ENCODE results near the gene SCN1A.
A peak's percentile ranks its signal among the peaks of the same experiment; 100 is the strongest.
"Not testable (repeated sequence)": the region's sequence is repeated elsewhere in the genome, so short reads cannot be mapped to it uniquely, and the experiment has no call there.

SCN1A gene

DNA sequence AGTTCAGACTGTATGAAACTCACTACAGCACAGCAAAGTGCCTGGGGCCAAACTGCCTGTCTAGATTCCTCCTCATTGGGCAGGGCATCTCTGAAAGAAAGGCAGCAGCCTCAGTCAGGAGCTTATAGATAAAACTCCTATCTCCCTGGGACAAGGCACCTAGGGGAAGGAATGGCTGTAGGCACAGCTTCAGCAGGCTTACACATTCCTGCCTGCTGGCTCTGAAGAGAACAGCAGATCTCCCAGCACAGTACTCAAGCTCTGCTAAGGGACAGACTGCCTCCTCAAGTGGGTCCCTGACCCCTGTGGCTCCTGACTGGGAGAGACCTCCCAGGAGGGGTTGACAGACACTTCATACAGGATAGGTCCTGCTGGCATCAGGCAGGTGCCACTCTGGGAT is 155.7 kb downstream of the SCN1A start:
- not testable (repeated sequence) for DNase-seq (ENCODE audit: low read depth in 2 of 2)

DNA sequence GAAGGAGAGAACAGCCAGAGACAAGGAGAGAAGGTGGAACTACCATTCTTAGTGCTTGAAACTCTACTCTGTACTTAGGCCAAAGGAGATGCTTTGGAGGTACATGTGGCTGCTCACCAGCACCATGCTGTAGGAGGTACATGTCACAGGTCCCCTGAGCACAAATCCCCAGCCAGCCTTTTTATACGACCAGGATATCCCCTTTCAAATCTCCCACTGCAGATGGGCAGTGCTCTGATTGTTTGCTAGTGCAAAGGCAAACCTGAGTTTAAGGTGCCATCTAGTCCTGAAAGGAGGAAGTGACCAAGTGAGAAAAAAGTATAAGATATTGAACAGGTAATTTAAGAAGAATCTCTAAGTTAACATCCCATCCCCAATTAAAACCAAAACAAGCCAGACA is 157.2 kb downstream of the SCN1A start:
- DNase-seq (ENCODE audit: low read depth in 2 of 2) = no peak

DNA sequence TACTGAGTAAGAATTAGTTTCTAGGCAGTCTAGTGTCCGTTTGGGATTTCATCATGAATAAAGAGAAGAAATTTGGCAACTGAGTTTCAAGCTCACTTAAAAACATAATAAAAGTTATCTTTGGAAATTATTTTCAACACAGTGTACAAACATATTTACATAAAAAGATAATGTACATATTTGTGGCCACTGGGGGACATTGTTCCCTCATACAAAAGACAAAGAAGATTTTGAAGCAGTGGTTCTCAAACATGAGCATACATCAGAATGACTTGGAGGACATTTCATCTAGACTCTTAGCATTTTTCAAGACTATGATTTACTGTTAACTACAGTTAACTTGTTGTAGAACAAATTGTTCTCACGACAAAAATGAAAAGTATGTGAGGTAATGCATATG is 158.6 kb downstream of the SCN1A start:
- no peak for DNase-seq (ENCODE audit: low read depth in 2 of 2)

DNA sequence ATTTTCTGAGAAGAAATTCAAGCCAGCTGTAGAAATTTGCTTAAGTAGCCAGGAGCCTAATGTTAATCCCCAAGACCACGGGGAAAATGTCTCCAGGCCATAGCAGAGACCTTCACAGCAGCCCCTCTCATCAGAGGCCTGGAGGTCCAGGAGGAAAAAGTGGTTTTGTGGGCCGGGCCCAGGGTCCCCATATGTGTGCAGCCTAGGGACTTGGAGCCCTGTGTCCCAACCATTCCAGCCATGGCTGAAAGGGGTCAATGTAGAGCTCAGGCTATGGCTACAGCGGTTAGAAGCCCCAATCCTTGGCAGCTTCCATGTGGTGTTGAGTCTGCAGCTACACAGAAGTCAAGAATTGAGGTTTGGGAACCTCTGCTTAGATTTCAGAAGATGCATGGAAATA is 160.1 kb downstream of the SCN1A start:
- DNase-seq (ENCODE audit: low read depth in 2 of 2) = no peak

DNA sequence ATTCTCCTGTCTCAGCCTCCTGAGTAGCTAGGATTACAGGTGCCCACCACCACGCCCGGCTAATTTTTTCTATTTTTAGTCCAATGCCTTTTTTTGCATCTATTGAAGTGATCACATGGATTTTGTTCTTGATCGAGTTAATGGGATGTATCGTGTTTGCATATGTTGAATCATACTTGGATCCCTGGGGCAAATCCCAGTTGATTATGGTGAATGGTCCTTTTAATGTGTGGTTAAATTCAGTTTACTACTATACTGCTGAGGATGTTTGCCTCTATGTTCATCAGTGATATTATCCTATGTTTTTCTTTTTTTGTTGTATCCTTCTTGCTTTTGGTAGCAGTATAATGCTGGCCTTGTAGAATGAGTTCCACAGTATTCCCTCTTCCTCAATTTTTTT is 166.0 kb downstream of the SCN1A start:
- DNase-seq (ENCODE audit: low read depth in 2 of 2) = no peak

DNA sequence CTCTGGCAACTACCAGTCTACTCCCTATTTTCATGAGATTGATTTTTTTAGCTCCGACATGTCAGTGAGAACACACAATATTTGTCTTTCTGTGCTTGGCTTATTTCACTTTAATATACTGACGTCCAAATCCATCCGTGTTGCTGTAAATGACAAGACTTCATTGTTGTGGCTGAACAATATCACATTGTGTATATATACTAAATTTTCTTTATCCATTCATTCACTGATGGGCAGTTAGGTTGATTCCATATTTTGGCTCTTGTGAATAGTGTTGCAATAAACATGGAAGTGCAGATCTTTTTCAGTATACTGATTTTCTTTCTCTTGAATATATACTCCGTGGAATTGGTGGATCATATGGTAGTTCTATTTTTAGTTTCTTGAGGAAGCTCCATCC is 168.4 kb downstream of the SCN1A start:
- DNase-seq (ENCODE audit: low read depth in 2 of 2) = no peak

DNA sequence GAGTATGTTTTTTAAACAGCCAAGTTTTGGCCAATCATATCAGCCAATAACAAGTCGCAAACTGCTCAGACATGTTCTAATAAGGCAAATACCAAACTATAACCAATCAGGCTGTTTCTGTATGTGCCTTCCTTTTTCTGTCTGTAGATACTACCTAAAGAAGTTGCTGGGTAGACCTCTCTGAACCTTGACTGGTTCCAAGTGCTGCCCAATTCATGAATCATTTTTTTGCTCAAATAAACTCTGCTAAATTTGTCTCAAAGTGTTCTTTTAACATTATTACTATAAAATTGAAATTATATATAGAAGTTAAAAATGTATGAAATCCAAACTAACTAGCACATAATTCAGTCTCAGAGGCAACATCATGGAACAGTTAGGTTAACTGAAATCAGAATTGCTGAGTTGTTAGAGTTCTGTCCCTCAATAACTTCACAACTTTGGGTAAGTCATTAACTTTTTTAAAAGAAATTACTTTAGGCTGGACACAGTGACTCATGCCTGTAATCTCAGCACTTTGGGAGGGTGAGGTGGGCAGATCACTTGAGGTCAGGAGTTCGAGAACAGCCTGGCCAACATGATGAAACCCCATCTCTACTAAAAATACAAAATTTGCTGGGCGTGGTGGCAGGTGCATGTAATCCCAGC is 169.4 kb downstream of the SCN1A start:
- no peak for DNase-seq (ENCODE audit: low read depth in 2 of 2)

DNA sequence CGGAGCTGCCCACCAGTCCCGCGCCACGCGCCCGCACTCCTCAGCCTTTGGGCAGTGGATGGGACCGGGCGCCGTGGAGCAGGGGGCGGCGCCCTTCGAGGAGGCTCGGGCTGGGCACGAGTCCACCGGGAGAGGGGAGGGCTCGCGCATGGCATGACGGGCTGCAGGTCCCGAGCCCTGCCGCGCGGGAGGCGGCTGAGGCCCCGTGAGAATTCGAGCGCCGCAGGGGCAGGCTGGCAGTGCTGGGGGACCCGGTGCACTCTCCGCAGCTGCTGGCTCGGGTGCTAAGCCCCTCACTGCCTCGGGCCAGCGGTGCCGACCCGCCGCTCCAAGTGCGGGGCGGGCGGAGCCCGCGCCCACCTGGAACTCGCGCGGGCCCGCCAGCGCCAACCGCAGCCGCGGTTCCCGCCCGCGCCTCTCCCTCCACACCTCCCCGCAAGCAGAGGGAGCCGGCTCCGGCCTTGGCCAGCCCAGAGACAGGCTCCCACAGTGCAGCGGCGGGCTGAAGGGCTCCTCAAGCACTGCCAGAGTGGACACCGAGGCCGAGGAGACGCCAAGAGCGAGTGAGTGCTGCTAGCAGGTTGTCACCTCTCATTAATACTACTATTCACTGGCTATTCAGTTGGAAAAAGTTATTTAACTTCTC is 170.7 kb downstream of the SCN1A start:
- no peak for DNase-seq (ENCODE audit: low read depth in 2 of 2)

DNA sequence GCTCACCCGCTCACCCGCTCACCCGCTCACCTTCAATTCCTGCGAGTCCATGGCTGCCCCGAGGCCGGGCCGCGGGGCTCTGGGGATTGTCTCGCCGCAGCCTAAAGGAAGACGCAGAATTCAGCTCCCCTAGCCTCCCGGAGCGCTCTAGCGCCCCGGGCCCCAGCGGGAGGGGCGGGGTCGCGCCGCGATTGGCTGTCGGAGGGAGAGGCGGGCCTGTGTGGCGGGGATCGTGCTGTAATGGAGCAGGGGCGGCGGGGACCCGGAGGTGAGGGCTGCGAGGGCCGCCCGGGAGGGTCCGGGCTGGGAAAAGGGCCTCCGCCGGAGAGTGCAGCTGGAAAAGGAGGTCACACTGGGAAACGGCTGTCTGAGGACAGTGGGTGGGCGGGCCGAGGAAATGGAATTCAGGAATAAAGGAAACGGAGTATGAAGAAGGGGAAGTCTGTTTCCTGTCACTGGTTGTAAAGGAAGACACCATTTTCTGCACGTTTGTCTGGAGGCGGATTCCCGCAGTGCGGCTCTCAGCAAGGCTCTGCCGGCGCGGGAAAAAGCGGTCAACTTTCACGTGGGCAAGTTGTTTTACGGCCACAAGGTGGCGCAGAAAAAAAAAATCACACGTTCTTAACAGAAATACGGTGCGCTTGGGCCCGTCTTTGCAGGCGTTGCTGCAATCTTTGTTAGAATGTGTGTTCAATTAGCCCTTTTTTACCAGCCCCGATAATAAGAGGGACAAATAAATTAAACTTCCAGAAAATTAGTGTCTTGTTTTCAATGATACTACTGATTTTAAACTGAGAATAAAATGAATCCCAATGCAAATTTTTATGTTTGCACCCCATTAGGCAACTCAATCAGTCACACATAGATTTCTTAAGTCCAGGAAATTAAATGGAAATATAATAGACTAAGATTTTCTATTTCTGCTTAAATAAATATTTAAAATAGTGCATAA is 173.9 kb downstream of the SCN1A start, which contains the start of gene TTC21B:
TTC21B (minus strand) TSS at position 122 of the 952 bp plus-strand sequence; CDS start at position 51, 71 bp downstream.
- peak; percentile 87 to 92 for DNase-seq (ENCODE audit: low read depth in 2 of 2)

DNA sequence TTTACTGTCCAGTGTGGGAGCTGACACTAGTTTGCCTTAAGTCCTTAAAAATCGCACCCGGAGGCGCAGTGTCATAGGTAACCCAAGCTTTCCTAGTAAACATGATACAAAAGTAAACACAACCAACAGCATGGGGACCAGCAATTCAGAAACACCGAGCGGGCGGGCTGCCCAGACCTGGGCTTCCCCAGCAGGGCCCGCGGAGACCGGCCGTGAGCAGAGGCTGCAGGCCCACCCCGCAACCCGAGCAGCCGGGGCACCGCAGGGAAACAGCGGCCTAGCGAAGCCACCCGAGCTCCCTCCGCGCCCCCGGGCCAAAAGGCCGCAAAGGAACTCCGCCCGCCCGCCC is 174.5 kb downstream of the SCN1A start:
- DNase-seq (ENCODE audit: low read depth in 2 of 2) = no peak

DNA sequence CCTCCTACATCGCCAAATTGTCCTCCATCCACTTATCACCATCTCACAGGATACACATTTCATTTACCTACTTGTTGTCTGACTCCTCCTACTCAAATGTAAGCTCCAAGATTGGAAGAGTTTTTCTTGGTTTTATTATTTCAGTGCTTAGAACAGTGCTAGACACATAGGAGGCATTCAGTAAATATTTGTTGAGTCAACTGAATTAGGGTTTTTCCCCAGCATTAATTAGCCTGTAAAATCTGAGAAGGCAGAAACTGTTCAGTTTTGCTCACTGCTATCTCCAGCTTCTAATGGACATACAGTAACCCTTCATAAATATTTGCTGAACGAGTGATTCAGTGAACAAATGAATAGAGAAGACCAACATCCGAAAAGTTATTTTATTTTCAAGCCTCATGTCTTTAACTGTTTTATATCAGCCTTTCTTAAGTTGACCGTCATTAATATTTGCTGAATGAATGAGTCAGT is 175.0 kb downstream of the SCN1A start:
- no peak for DNase-seq (ENCODE audit: low read depth in 2 of 2)

DNA sequence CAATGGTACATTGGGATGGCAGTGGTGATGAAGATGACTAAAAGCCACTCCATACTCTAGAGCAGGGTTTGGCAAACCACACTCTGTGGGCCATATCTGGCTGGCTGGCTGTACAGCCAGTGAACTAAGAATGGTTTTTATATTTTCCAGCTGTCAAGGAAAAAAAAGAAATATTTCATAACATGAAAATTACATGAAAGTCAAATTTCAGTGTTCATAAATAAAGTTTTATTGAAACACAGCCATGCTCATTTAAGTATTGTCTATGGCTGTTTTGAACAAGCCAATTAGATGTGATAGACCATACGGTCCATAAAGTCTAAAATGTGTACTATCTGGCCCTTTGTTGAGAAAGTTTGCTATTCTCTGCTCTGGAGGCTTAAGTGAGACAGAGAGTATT is 175.7 kb downstream of the SCN1A start:
- DNase-seq (ENCODE audit: low read depth in 2 of 2) = no peak

DNA sequence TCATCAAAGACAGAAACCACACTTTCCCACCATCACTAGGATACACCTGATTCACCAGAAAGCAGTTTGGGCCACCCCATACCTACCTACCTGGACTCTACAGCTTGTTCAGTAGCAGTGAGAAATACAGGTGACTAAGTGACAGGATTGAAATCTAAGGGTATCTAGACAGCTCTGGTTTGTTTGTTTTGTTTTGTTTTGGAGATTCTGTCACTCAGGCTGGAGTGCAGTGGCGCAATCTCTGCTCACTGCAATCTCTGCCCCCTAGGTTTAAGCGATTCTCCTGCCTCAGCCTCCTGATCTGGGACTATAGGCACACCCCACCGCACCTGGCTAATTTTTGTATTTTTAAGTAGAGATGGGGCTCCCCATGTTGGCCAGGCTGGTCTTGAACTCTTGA is 177.4 kb downstream of the SCN1A start:
- no peak for DNase-seq (ENCODE audit: low read depth in 2 of 2)

DNA sequence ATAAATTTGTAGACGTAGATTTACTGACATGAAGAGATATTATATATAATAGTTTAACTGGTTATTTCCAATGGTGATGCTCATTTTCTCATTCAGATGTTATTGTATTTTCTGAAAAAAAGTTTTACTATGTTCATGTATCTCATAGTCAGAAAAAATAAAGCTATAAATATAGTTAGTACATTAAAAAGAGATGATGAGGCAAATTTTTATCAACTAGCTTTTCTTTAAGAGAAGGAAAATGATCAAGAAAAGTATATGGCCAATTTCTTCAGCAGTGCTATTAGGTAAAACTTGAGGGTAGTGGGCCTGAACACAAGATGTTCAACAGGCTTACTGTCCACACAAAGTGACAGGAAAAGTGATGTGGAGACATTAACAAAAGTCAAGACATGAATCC is 186.0 kb downstream of the SCN1A start:
- no peak for DNase-seq (ENCODE audit: low read depth in 2 of 2)

DNA sequence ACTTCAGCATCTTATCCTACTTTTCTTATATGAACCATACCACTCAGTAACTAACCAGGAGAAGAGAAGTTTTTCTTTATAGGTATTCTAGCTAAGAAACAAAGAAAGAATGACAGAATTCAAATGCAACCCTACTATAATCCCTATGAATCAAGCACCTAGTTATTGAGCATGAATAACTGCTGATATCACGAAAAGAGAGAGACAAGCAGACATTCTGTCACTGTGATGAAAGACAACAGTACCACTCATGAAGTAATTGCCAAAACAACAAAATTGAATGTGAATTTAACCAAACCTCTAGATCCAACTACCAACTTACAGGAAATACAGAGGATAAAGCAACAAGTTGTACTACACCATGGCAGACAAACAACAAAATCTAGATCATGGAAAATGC is 189.6 kb downstream of the SCN1A start:
- DNase-seq (ENCODE audit: low read depth in 2 of 2) = no peak
